OCI-LY7 (cell line): Measurements from ENCODE around the gene ZNF678. TPM values are rescaled to one million over a fixed set of nuclear protein-coding genes. Genes with fewer than 3 reads are reported as not detected.

ENCODE experiments used
- BruUV-seq: library from RNA; stranded (reverse); fragments of 400-500 nt; replicated peaks from 2 replicates; lab custom pipeline; 2021; lab: Mats Ljungman, UMichigan
- CTCF ChIA-PET: fragments of 300-600 bp; sonication (Branson Sonifier 250); formaldehyde crosslinking; loops from one replicate; lab custom pipeline; 2022; ENCODE audit warnings: antibody characterized with exemption; ENCODE audit not compliant: unreplicated experiment; lab: Charles Lee
- POLR2A ChIA-PET: fragments of 300-600 bp; sonication (Branson Sonifier 250); formaldehyde crosslinking; loops from one replicate; lab custom pipeline; 2022; ENCODE audit warnings: antibody characterized with exemption; lab: Charles Lee
- DNase-seq: peaks from one replicate; pipeline ENCODE4 v3.0.0-alpha.2; 2015; ENCODE audit warnings: low spot score
- H2AFZ ChIP-seq: fragments of 200-600 bp; sonication (generic), shearing (Covaris generic); 2 replicates; pipeline ENCODE4 v1.6.1; 2014; ENCODE audit warnings: mild to moderate bottlenecking, antibody characterized with exemption, low read length, moderate library complexity
- H3K27ac ChIP-seq: fragments of 200-600 bp; sonication (generic); 2 replicates; pipeline ENCODE4 v1.5.1; 2014; ENCODE audit warnings: mixed run types, low read depth, mild to moderate bottlenecking, moderate library complexity, low read length, inconsistent platforms; ENCODE audit not compliant: poor library complexity, severe bottlenecking
- H3K36me3 ChIP-seq: fragments of 200-600 bp; sonication (generic); 2 replicates; pipeline ENCODE4 v1.6.1; 2014; ENCODE audit warnings: mild to moderate bottlenecking, antibody characterized with exemption, low read length, moderate library complexity, mixed read lengths; ENCODE audit not compliant: insufficient read depth
- H3K4me1 ChIP-seq: fragments of 200-600 bp; sonication (generic); 2 replicates; pipeline ENCODE4 v1.5.1; 2014; ENCODE audit warnings: mild to moderate bottlenecking, low read length; ENCODE audit not compliant: insufficient read depth, poor library complexity, severe bottlenecking
- H3K4me2 ChIP-seq: fragments of 200-600 bp; sonication (generic); 2 replicates; pipeline ENCODE4 v1.6.1; 2014; ENCODE audit warnings: mild to moderate bottlenecking, low read length
- H3K4me3 ChIP-seq: fragments of 200-600 bp; sonication (generic); 2 replicates; pipeline ENCODE4 v1.5.1; 2014; ENCODE audit warnings: mild to moderate bottlenecking, low read depth, low read length; ENCODE audit not compliant: poor library complexity, severe bottlenecking
- H3K79me2 ChIP-seq: fragments of 200-600 bp; sonication (generic); 2 replicates; pipeline ENCODE4 v1.6.1; 2016; ENCODE audit warnings: low read depth, mild to moderate bottlenecking, low read length, moderate library complexity, mixed read lengths; ENCODE audit not compliant: insufficient read depth
- H3K9me2 ChIP-seq: fragments of 200-600 bp; sonication (generic); 2 replicates; pipeline ENCODE4 v1.6.1; 2016; ENCODE audit warnings: mild to moderate bottlenecking, low read length, mixed read lengths; ENCODE audit not compliant: insufficient read depth
- H3K9me3 ChIP-seq: fragments of 200-600 bp; sonication (generic); 2 replicates; pipeline ENCODE4 v1.6.1; 2014; ENCODE audit warnings: mild to moderate bottlenecking, mixed run types, low read length, mixed read lengths
- H4K20me1 ChIP-seq: fragments of 200-600 bp; sonication (generic); 2 replicates; pipeline ENCODE4 v1.6.1; 2014; ENCODE audit warnings: mild to moderate bottlenecking, antibody characterized with exemption, low read length, moderate library complexity, mixed read lengths; ENCODE audit not compliant: insufficient read depth
- CTCF ChIP-seq: fragments of 200-600 bp; sonication (generic); conservative IDR thresholded peaks from 2 replicates; pipeline ENCODE4 v1.5.1; 2014; ENCODE audit warnings: mild to moderate bottlenecking, antibody characterized with exemption, low read length, moderate library complexity, mixed read lengths
- EZH2phosphoT487 ChIP-seq: fragments of 200-600 bp; sonication (generic); IDR thresholded peaks from 2 replicates; pipeline ENCODE4 v1.6.1; 2018; ENCODE audit warnings: low read depth, borderline replicate concordance, mild to moderate bottlenecking, mixed run types, antibody characterized with exemption, low read length, moderate library complexity, mixed read lengths
- intact Hi-C: fragments of 100-400 bp; cut with micrococcal nuclease; formaldehyde crosslinking; loops from one replicate; pipeline ENCODE4 v1.10.0; 2022; ENCODE audit not compliant: unreplicated experiment
- total RNA-seq, 2 experiments: library from RNA; depleted of rRNA in 1 of 2; stranded (reverse); fragments of >200 nt in 1 of 2; shearing (Covaris generic) in 1 of 2; gene quantifications; 2 replicates each; pipeline ENCODE4 v1.2.3, GENCODE V29; 2014 to 2022

ZNF678 gene
- total RNA-seq, 2 experiments from 2014 or later, result 19.7 to 23.9 TPM

- no peaks in the 10 kb centered on the region for H4K20me1 ChIP-seq
- no peak for DNase-seq
- H3K27ac ChIP-seq, result no peak overlapping the region
- no peaks in the 10 kb centered on the region for H3K4me1 ChIP-seq
- ChIA-PET POLR2A (interaction anchor here (0.5 to 0.6 kb wide), 2 partner anchors 44 to 305 kb away, joined by 3 to 5 read pairs; no protein-coding TSS in a partner anchor), CTCF (no interaction called here)
- H3K4me2 ChIP-seq, result no peak overlapping the region
- H2AFZ ChIP-seq, result no peak overlapping the region
- intact Hi-C loops, result no loop called here
- no peak for TF ChIP-seq EZH2phosphoT487
- TF ChIP-seq CTCF, result no peak
- H3K4me3 ChIP-seq, result no peak overlapping the region
- H3K9me2 ChIP-seq, result no peaks in the 10 kb centered on the region
- peaks cover 34% of the 10 kb centered on the region; the same call in 1 of the 2 replicates for H3K9me3 ChIP-seq
- H3K36me3 ChIP-seq, result peaks cover 17% of the 10 kb centered on the region
- no peaks in the 10 kb centered on the region for H3K79me2 ChIP-seq
- BruUV-seq, result no TSS peak
Observed at GRCh38 chr1:227621211-227621610, 57.9 kb downstream of the ZNF678 start.

GRCh38 chr1:227622739-227623475 is 59.6 kb downstream of the ZNF678 start:
- DNase-seq, result no peak
- Histone ChIP-seq H3K4me3 (no peak overlapping the region), H3K27ac (no peak overlapping the region), H4K20me1 (no peaks in the 10 kb centered on the region), H3K4me1 (no peaks in the 10 kb centered on the region), H3K9me2 (no peaks in the 10 kb centered on the region), H3K36me3 (peaks cover 12% of the 10 kb centered on the region), H3K9me3 (peaks cover 25% of the 10 kb centered on the region; the same call in 1 of the 2 replicates), H2AFZ (no peak overlapping the region), H3K4me2 (no peak overlapping the region), H3K79me2 (no peaks in the 10 kb centered on the region)
- ChIA-PET CTCF (no interaction called here), POLR2A (interaction anchor here (0.9 kb wide), 1 partner anchor 1227 kb away, joined by 3 read pairs; no protein-coding TSS in a partner anchor)
- intact Hi-C loops, result no loop called here
- BruUV-seq, result no TSS peak
- no peak for TF ChIP-seq EZH2phosphoT487

- H3K36me3 ChIP-seq, result peaks cover 3% of the 10 kb centered on the region
- no peak overlapping the region for H2AFZ ChIP-seq
- intact Hi-C loops, result no loop called here
- no peaks in the 10 kb centered on the region for H3K79me2 ChIP-seq
- ChIA-PET POLR2A (no interaction called here), CTCF (no interaction called here)
- no peak for DNase-seq
- H3K4me2 ChIP-seq, result no peak overlapping the region
- no peak overlapping the region for H3K4me3 ChIP-seq
- no peaks in the 10 kb centered on the region for H3K9me2 ChIP-seq
- no peaks in the 10 kb centered on the region for H4K20me1 ChIP-seq
- H3K4me1 ChIP-seq, result no peaks in the 10 kb centered on the region
- no peaks in the 10 kb centered on the region; the same call in 1 of the 2 replicates for H3K9me3 ChIP-seq
- no peak overlapping the region for H3K27ac ChIP-seq
- no TSS peak for BruUV-seq
- no peak for TF ChIP-seq EZH2phosphoT487
- TF ChIP-seq CTCF, result no peak
Observed at GRCh38 chr1:227632325-227632724, 69.0 kb downstream of the ZNF678 start.
